Activated naive CD8-positive, alpha-beta T cell treated with anti-CD3 and anti-CD28 coated beads, Interleukin-2, amount 10 ng/mL, durations not matched to agents 7 days and 5 days (primary cell): ENCODE measurements around the gene CD37. TPM values are rescaled to one million over a fixed set of nuclear protein-coding genes. Genes with fewer than 3 reads are reported as not detected.
"Not testable (repeated sequence)": the region's sequence is repeated elsewhere in the genome, so short reads cannot be mapped to it uniquely, and the experiment has no call there.

Source experiments
- ATAC-seq: fragments of 150-1000 bp; cut with Tn5 transposase; one replicate; pipeline ENCODE4 v1.10.0; 2021; ENCODE audit warnings: low read depth, moderate library complexity
- POLR2A ChIA-PET: fragments of 350-600 bp; sonication (Branson Sonifier 250); formaldehyde crosslinking; loops from one replicate; lab custom pipeline; 2021; ENCODE audit warnings: antibody characterized with exemption; lab: Charles Lee
- DNase-seq: peaks from one replicate; pipeline ENCODE4 v3.0.0; 2021
- H3K27ac Mint-ChIP-seq: one replicate; pipeline ENCODE4 v1.8.0; 2022; ENCODE audit warnings: mild to moderate bottlenecking, mixed read lengths
- H3K27me3 Mint-ChIP-seq: one replicate; pipeline ENCODE4 v1.8.0; 2022; ENCODE audit warnings: mild to moderate bottlenecking, moderate library complexity, mixed read lengths
- H3K36me3 Mint-ChIP-seq: one replicate; pipeline ENCODE4 v1.8.0; 2021; ENCODE audit warnings: mild to moderate bottlenecking, mixed read lengths
- H3K4me1 Mint-ChIP-seq: one replicate; pipeline ENCODE4 v1.8.0; 2021; ENCODE audit warnings: mixed read lengths
- H3K4me3 Mint-ChIP-seq: one replicate; pipeline ENCODE4 v1.8.0; 2022; ENCODE audit warnings: mild to moderate bottlenecking, moderate library complexity, mixed read lengths
- H3K9me3 Mint-ChIP-seq: one replicate; pipeline ENCODE4 v1.8.0; 2021; ENCODE audit warnings: mixed read lengths
- total RNA-seq, 2 experiments: library from RNA; stranded (reverse); gene quantifications; one replicate each; pipeline ENCODE4 v1.2.3, GENCODE V29; 2021

The CD37 gene
- total RNA-seq, 2 experiments from 2014 or later: 246 to 258 TPM

- Mint-ChIP-seq H3K4me3 (peak within 1 kb of the TSS; percentile 18), H3K27me3 (peaks cover 43% of the 10 kb centered on the region), H3K4me1 (peaks cover 11% of the 10 kb centered on the region), H3K36me3 (no peaks in the 10 kb centered on the region), H3K27ac (no peak within 1 kb of the TSS), H3K9me3 (no peaks in the 10 kb centered on the region)
- POLR2A ChIA-PET: no interaction called here
- DNase-seq (no peak), ATAC-seq (no peak)
Measured at GRCh38 chr19:49362048-49362928, 27.1 kb downstream of the CD37 start, which contains the start of gene TEAD2. Gene TEAD2, minus strand, starts transcription at chr19:49362416. Its CDS starts 2,341 bp downstream, at chr19:49360075.

GRCh38 chr19:49362929-49363267, 27.7 kb downstream of the CD37 start:
- Mint-ChIP-seq H3K27me3 (peaks cover 41% of the 10 kb centered on the region), H3K9me3 (no peaks in the 10 kb centered on the region), H3K27ac (no peak overlapping the region), H3K4me1 (peaks cover 11% of the 10 kb centered on the region), H3K4me3 (no peak overlapping the region), H3K36me3 (no peaks in the 10 kb centered on the region)
- no peak for DNase-seq
- POLR2A ChIA-PET: no interaction called here
- no peak for ATAC-seq

GRCh38 chr19:49363268-49364082, 28.3 kb downstream of the CD37 start, which contains the start of gene DKKL1:
Gene DKKL1, plus strand, starts transcription at chr19:49363877. Its CDS starts 122 bp downstream, at chr19:49363999.
- DNase-seq (peak; percentile 83), ATAC-seq (peak; percentile 73)
- Mint-ChIP-seq H3K9me3 (no peaks in the 10 kb centered on the region), H3K4me1 (peaks cover 11% of the 10 kb centered on the region), H3K27ac (no peak within 1 kb of the TSS), H3K36me3 (no peaks in the 10 kb centered on the region), H3K4me3 (no peak within 1 kb of the TSS), H3K27me3 (peaks cover 41% of the 10 kb centered on the region)
- POLR2A ChIA-PET: no interaction called here

GRCh38 chr19:49364083-49364737, 29.0 kb downstream of the CD37 start:
- Mint-ChIP-seq H3K27me3 (peaks cover 42% of the 10 kb centered on the region), H3K9me3 (no peaks in the 10 kb centered on the region), H3K27ac (no peak overlapping the region), H3K4me3 (no peak overlapping the region), H3K4me1 (peaks cover 11% of the 10 kb centered on the region), H3K36me3 (no peaks in the 10 kb centered on the region)
- POLR2A ChIA-PET: no interaction called here
- no peak for ATAC-seq
- no peak for DNase-seq

- POLR2A ChIA-PET: no interaction called here
- no peak overlapping the region for H3K4me3 Mint-ChIP-seq
Measured at GRCh38 chr19:49366110-49366509, 30.9 kb downstream of the CD37 start.

GRCh38 chr19:49368711-49369358, 33.6 kb downstream of the CD37 start:
- peaks cover 24% of the 10 kb centered on the region for H3K27me3 Mint-ChIP-seq
- H3K27ac Mint-ChIP-seq: no peak overlapping the region
- H3K9me3 Mint-ChIP-seq: peaks cover 4% of the 10 kb centered on the region
- no peaks in the 10 kb centered on the region for H3K36me3 Mint-ChIP-seq
- H3K4me3 Mint-ChIP-seq: no peak overlapping the region
- DNase-seq (no peak), ATAC-seq (no peak)
- no peaks in the 10 kb centered on the region for H3K4me1 Mint-ChIP-seq
- POLR2A ChIA-PET: no interaction called here

More at GRCh38 chr19:49366110-49366509, 30.9 kb downstream of the CD37 start:
- no peak for ATAC-seq
- no peaks in the 10 kb centered on the region for H3K36me3 Mint-ChIP-seq
- DNase-seq: no peak
- peaks cover 5% of the 10 kb centered on the region for H3K4me1 Mint-ChIP-seq
- H3K9me3 Mint-ChIP-seq: peaks cover 4% of the 10 kb centered on the region
- no peak overlapping the region for H3K27ac Mint-ChIP-seq
- peaks cover 31% of the 10 kb centered on the region for H3K27me3 Mint-ChIP-seq

- H3K4me1 Mint-ChIP-seq: no peaks in the 10 kb centered on the region
- ATAC-seq (no peak), DNase-seq (no peak)
- no peak overlapping the region for H3K27ac Mint-ChIP-seq
- POLR2A ChIA-PET: no interaction called here
- H3K4me3 Mint-ChIP-seq: no peak overlapping the region
- peaks cover 4% of the 10 kb centered on the region for H3K9me3 Mint-ChIP-seq
- peaks cover 13% of the 10 kb centered on the region for H3K27me3 Mint-ChIP-seq
- no peaks in the 10 kb centered on the region for H3K36me3 Mint-ChIP-seq
Measured at GRCh38 chr19:49371184-49371583, 36.0 kb downstream of the CD37 start.

- DNase-seq, H3K4me3 Mint-ChIP-seq, ATAC-seq, H3K9me3 Mint-ChIP-seq, H3K27ac Mint-ChIP-seq, H3K4me1 Mint-ChIP-seq, H3K36me3 Mint-ChIP-seq, POLR2A ChIA-PET: not testable (repeated sequence)
- peaks cover 14% of the 10 kb centered on the region for H3K27me3 Mint-ChIP-seq
Measured at GRCh38 chr19:49373174-49373573, 38.0 kb downstream of the CD37 start.

- H3K36me3 Mint-ChIP-seq: no peaks in the 10 kb centered on the region
- no peaks in the 10 kb centered on the region for H3K9me3 Mint-ChIP-seq
- POLR2A ChIA-PET: interaction anchor here (0.7 to 0.8 kb wide), 2 partner anchors 33 to 39 kb away, joined by 3 to 4 read pairs; partner anchors contain the start of gene CD37
- ATAC-seq (no peak), DNase-seq (no peak)
- H3K4me1 Mint-ChIP-seq: no peaks in the 10 kb centered on the region
- no peak overlapping the region for H3K4me3 Mint-ChIP-seq
- H3K27ac Mint-ChIP-seq: no peak overlapping the region
- H3K27me3 Mint-ChIP-seq: peaks cover 13% of the 10 kb centered on the region
Measured at GRCh38 chr19:49374665-49375434, 39.6 kb downstream of the CD37 start.

GRCh38 chr19:49378512-49378911, 43.3 kb downstream of the CD37 start:
- H3K27me3 Mint-ChIP-seq: peaks cover 6% of the 10 kb centered on the region
- DNase-seq: no peak
- no peak overlapping the region for H3K4me3 Mint-ChIP-seq
- POLR2A ChIA-PET: no interaction called here
- ATAC-seq: no peak
- H3K36me3 Mint-ChIP-seq: no peaks in the 10 kb centered on the region
- H3K9me3 Mint-ChIP-seq: peaks cover 4% of the 10 kb centered on the region
- no peaks in the 10 kb centered on the region for H3K4me1 Mint-ChIP-seq
- no peak overlapping the region for H3K27ac Mint-ChIP-seq

- no peak overlapping the region for H3K4me3 Mint-ChIP-seq
Measured at GRCh38 chr19:49380391-49380790, 45.2 kb downstream of the CD37 start.

GRCh38 chr19:49382639-49383038, 47.4 kb downstream of the CD37 start:
- no peak overlapping the region for H3K4me3 Mint-ChIP-seq
- no peaks in the 10 kb centered on the region for H3K27me3 Mint-ChIP-seq
- no peak overlapping the region for H3K27ac Mint-ChIP-seq
- H3K4me1 Mint-ChIP-seq: peaks cover 1% of the 10 kb centered on the region
- H3K9me3 Mint-ChIP-seq: peaks cover 4% of the 10 kb centered on the region
- ATAC-seq: no peak
- POLR2A ChIA-PET: no interaction called here
- no peak for DNase-seq
- H3K36me3 Mint-ChIP-seq: no peaks in the 10 kb centered on the region

More at GRCh38 chr19:49380391-49380790, 45.2 kb downstream of the CD37 start:
- H3K27ac Mint-ChIP-seq: no peak overlapping the region
- DNase-seq: no peak
- no peak for ATAC-seq
- peaks cover 4% of the 10 kb centered on the region for H3K27me3 Mint-ChIP-seq
- no peaks in the 10 kb centered on the region for H3K36me3 Mint-ChIP-seq
- no peaks in the 10 kb centered on the region for H3K4me1 Mint-ChIP-seq
- POLR2A ChIA-PET: no interaction called here
- peaks cover 4% of the 10 kb centered on the region for H3K9me3 Mint-ChIP-seq
